Neural crest cell (in vitro differentiated cells): Measurements from ENCODE around the gene DMXL1. TPM values are rescaled to one million over a fixed set of nuclear protein-coding genes. Genes with fewer than 3 reads are reported as not detected.

ENCODE experiments used
- DNase-seq: peaks from one replicate; pipeline ENCODE4 v3.0.0; 2021; ENCODE audit warnings: low read depth, mixed read lengths, low spot score
- H3K27ac Mint-ChIP-seq: one replicate; pipeline ENCODE4 v1.8.0; 2021; ENCODE audit warnings: mild to moderate bottlenecking, mixed read lengths; ENCODE audit not compliant: unreplicated experiment
- H3K27me3 Mint-ChIP-seq: 2 replicates; pipeline ENCODE4 v1.8.0; 2021; ENCODE audit warnings: low read depth, mild to moderate bottlenecking, mixed read lengths
- H3K36me3 Mint-ChIP-seq: 2 replicates; pipeline ENCODE4 v1.8.0; 2021; ENCODE audit warnings: low read depth, mild to moderate bottlenecking, mixed read lengths
- H3K4me1 Mint-ChIP-seq: 2 replicates; pipeline ENCODE4 v1.8.0; 2021; ENCODE audit warnings: mixed read lengths
- H3K4me3 Mint-ChIP-seq: one replicate; pipeline ENCODE4 v1.8.0; 2021; ENCODE audit warnings: mild to moderate bottlenecking, mixed read lengths
- H3K9me3 Mint-ChIP-seq: 2 replicates; pipeline ENCODE4 v1.8.0; 2021; ENCODE audit warnings: mixed read lengths
- long read RNA-seq: library from polyadenylated mRNA; unstranded; transcript quantifications from one replicate; pipeline ENCODE4 v2.0.0, GENCODE V29; 2020
- total RNA-seq: library from RNA; stranded (reverse); gene quantifications from 2 replicates; pipeline ENCODE4 v1.2.1, GENCODE V29; 2021
- TF ChIP-seq, protein P1 (sequence below): fragments of 200-600 bp; sonication (generic); conservative IDR thresholded peaks from 2 replicates; pipeline ENCODE4 v1.5.0; 2021; ENCODE audit warnings: antibody characterized with exemption, mild to moderate bottlenecking

DMXL1 gene, protein sequence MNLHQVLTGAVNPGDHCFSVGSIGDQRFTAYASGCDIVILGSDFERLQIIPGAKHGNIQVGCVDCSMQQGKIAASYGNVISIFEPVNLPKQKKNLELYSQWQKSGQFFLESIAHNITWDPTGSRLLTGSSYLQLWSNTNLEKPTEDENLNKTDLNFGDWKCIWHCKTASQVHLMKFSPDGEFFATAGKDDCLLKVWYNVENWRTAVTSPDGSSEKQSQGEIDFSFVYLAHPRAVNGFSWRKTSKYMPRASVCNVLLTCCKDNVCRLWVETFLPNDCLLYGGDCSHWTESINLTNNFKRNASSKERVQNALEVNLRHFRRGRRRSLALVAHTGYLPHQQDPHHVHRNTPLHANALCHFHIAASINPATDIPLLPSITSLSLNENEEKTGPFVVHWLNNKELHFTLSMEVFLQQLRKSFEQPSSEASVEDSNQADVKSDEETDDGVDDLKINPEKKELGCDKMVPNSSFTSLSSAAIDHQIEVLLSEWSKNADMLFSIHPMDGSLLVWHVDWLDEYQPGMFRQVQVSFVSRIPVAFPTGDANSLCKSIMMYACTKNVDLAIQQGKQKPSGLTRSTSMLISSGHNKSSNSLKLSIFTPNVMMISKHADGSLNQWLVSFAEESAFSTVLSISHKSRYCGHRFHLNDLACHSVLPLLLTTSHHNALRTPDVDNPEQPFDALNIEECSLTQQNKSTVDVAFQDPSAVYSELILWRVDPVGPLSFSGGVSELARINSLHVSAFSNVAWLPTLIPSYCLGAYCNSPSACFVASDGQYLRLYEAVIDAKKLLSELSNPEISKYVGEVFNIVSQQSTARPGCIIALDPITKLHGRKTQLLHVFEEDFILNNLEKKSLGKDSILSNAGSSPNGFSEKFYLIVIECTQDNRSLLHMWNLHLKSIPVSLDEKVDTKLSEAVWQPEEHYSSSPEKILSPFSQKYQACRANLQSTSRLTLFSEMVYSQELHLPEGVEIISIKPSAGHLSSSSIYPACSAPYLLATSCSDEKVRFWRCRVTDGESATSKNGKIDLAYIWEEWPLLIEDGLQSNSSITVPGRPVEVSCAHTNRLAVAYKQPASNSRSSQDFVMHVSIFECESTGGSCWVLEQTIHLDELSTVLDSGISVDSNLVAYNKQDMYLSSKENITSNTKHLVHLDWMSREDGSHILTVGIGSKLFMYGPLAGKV (N-terminal part only)
- total RNA-seq: 24.1 and 24.8 TPM in 2 replicates
- long read RNA-seq, partial matches to known transcripts: 3 of 5 reads
- long read RNA-seq, other reads (novel, unspliced or antisense): 1 of 5 reads

DNA sequence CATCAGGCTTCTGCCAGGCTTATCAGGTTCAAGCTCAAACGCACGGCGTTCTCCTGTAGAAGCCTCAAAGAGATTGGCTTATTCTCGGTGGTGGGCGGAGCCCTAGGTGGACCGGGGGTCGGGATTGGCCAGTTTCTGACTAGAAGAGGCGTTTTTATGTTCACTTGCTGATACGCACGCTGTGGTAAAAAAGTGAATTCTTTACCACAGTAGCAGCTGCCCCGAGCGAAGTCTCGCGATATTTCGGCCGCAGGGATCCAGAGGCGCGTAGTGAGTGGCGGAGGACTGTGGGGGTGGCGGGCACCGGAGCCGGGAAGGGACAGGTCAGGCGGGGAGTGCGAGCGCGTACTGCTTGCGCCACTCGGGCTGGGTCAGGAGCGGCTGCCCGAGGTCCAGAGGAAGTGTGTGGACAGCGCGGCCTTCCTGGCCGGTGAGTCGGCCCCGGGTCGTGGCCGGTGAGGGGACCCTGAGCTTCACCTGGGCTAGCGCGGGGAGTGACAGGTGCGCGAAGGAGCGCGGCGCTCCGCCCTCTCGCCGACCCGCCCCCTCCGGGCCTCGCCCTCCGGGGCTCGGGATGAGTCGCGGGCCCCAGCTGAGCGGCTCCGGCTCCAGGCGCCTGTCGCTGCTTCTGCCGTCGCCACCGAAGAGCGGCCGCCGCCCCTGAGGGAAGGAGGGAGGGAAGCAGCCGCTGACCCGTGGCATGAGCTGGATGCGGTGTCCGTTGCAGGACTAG lies at the start of gene DMXL1:
DMXL1 (plus strand) TSS at position 260 of the 733 bp plus-strand sequence. CDS start 483 bp downstream, outside the sequence.
- H3K27me3 Mint-ChIP-seq: no peaks in the 10 kb centered on the region
- no peaks in the 10 kb centered on the region for H3K9me3 Mint-ChIP-seq
- H3K4me1 Mint-ChIP-seq: peaks cover 26% of the 10 kb centered on the region
- H3K36me3 Mint-ChIP-seq: peaks cover 2% of the 10 kb centered on the region
- peak within 1 kb of the TSS; percentile 82 for H3K27ac Mint-ChIP-seq
- peak within 1 kb of the TSS; percentile 99 for H3K4me3 Mint-ChIP-seq
- TF ChIP-seq, protein P1, sequence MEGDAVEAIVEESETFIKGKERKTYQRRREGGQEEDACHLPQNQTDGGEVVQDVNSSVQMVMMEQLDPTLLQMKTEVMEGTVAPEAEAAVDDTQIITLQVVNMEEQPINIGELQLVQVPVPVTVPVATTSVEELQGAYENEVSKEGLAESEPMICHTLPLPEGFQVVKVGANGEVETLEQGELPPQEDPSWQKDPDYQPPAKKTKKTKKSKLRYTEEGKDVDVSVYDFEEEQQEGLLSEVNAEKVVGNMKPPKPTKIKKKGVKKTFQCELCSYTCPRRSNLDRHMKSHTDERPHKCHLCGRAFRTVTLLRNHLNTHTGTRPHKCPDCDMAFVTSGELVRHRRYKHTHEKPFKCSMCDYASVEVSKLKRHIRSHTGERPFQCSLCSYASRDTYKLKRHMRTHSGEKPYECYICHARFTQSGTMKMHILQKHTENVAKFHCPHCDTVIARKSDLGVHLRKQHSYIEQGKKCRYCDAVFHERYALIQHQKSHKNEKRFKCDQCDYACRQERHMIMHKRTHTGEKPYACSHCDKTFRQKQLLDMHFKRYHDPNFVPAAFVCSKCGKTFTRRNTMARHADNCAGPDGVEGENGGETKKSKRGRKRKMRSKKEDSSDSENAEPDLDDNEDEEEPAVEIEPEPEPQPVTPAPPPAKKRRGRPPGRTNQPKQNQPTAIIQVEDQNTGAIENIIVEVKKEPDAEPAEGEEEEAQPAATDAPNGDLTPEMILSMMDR: no peak
- peak; percentile 97 for DNase-seq

DNA sequence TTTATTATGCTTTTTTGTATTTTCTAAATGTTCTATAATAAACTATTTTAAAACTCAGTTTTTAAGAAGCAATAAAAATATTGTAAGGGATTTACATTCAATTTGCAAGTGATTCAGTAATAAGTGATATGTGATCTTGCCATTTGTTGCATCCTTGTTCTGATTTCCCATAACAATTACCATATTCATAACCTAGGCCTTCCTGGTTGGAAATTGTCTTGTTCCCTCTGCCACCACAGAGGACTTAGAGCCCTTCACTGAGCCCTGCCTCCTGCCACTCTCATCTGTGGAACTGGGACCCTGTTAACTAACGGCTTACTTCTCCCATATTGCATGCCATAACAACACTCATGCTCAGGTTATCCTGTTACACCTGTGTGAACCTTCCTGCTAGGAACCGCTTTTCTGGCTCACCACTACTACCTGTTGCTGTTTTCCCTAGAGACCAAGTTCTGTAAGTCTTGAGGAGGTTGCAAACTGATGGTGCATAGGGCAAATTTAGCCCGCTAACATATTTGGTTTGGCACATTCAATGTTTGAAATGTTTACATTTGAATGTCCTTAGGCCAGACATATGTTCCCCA lies 49.6 kb upstream of the DMXL1 start:
- H3K27me3 Mint-ChIP-seq: no peaks in the 10 kb centered on the region
- no peak overlapping the region for H3K4me3 Mint-ChIP-seq
- TF ChIP-seq, protein P1: no peak
- no peaks in the 10 kb centered on the region for H3K4me1 Mint-ChIP-seq
- no peak for DNase-seq
- no peaks in the 10 kb centered on the region for H3K36me3 Mint-ChIP-seq
- no peak overlapping the region for H3K27ac Mint-ChIP-seq
- no peaks in the 10 kb centered on the region for H3K9me3 Mint-ChIP-seq

DNA sequence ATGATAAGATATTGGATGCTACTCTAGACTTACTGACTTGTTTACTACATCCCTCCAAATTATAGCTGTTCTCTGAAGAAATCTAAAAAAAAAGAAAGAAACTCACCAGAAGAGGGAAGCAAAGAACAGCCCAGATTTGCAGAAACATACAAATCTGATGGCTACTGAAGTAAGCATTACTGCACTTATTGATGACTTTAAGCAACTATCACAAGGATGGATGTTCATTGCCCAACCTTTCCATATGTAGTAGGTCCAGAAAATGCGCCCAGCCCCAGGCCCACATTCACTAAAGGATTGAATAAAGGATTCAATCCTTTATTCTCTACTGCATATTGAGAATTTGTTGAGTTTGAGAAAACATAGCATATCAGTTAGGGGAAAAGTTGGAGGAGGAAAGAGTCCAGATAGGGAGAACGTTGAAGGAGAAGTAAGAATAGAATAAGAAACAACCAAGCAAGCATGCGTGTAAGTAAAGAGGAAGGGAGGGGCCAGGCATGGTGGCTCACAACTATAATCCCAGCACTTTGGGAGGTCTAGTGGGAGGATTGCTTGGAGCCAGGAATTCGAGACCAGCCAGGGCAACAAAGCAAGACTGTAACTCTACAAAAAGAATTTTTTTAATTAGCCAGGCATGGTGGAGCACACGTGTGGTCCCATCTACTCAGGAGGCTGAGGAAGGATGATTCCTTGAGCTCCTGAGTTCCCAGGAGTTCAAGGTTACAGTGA lies 48.7 kb upstream of the DMXL1 start:
- Mint-ChIP-seq H3K27me3 (no peaks in the 10 kb centered on the region), H3K27ac (no peak overlapping the region), H3K4me1 (no peaks in the 10 kb centered on the region), H3K4me3 (no peak overlapping the region), H3K9me3 (no peaks in the 10 kb centered on the region), H3K36me3 (no peaks in the 10 kb centered on the region)
- TF ChIP-seq, protein P1: peak; percentile 55
- no peak for DNase-seq

DNA sequence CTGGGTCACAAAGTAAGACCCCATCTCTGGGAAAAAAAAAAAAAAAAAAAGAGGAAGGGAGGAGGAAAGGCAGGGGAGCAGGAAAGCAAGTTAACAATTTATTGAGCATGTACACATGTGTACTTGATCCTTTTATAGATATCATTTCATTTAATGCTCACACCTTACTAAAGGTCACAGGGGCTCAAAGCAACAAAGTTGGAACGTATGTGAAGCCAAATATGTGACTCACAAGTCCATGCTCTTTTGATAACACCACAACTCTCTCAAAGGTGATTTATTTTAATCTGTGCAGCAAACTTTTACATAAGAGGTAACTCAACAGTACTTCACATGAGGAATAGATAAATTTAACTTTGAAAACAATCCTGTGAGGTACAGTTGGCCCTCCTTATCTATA lies 48.1 kb upstream of the DMXL1 start:
- Mint-ChIP-seq H3K36me3 (no peaks in the 10 kb centered on the region), H3K4me1 (no peaks in the 10 kb centered on the region), H3K27me3 (no peaks in the 10 kb centered on the region), H3K9me3 (no peaks in the 10 kb centered on the region), H3K4me3 (no peak overlapping the region), H3K27ac (no peak overlapping the region)
- TF ChIP-seq, protein P1: no peak
- DNase-seq: no peak
